GM19043 (cell line): ENCODE results near the gene CERS6.
A peak's percentile ranks its signal among the peaks of the same experiment; 100 is the strongest.

Source experiments
- ATAC-seq: cut with Tn5 transposase; IDR thresholded peaks from one replicate; pipeline ENCODE4 v1.9.1; 2021; ENCODE audit warnings: low read depth; ENCODE audit not compliant: unreplicated experiment

The CERS6 gene

DNA sequence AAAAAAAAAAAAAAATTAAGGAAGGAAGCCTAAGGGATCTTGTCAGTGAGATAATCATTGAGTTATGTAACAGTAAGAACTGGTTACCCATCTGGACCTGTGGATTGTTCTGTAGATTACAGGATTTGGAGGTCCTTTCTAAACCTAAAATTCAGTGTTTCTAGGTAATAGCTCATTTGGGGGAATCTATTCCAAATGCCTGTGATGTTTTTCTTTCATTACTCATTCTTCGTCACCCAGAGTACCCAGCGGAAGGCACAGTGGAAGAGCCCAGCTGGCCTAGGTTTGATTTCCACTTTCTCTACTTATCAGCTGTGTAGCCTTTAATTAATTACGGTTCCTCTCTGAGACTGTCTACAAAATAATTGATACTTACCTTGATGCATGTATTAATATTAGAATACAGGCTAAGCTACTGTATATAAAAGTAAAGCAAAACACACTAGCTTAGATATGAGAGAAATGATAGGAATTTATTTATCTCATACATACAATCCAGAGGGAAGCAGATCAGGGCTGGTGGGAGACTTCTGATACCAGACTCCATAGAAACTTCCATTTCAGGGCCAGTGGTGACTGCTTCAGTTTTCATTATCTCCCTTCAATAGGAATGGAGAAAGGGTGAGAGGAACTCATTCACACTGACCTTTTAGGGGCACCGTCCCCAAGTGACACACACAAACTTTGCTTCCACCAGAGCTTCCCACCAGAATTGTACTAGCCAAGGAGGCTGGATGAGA is 230.6 kb downstream of the CERS6 start:
- no peak for ATAC-seq

DNA sequence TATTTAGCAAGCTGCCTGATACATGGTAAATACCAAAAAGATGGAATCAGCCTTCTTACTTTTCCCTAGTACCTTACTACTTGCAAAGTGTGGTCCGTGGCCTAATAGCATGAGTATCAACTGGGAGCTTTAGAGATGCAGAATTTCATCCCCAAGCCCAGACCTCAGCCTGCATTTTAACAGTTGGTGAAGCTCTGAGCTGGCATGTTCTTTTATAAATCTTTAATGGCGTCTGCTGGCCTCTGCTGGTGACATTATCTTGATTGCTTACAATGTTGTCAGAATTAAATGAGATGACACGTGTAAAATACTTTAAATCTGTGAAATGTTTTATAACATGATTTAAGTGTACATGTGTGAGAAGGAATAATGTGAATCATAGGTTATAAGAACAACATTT is 231.2 kb downstream of the CERS6 start:
- ATAC-seq, result no peak

DNA sequence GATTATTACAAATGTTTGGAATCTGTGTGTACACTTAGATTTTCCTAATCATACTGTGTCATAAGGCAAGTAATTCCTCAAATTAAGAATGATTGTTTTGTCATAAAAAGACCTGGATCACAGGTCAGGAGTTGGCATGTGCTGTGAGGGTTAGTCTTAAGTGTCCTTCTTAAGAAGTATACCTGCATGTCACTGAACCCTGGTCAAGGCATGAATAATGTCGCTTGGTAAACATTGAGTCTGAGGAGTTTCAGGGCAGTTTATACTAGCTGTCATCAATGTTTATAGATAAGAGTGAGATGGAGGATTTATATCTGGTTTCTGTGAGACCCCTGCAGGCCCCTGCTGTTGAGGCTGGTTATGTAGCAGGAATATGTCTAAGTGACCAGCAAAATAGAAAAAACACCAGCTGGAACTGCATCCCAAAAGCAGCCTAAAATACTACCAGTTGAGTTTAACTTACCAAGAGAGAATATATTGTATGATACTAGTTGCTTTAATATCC is 234.4 kb downstream of the CERS6 start:
- no peak for ATAC-seq

DNA sequence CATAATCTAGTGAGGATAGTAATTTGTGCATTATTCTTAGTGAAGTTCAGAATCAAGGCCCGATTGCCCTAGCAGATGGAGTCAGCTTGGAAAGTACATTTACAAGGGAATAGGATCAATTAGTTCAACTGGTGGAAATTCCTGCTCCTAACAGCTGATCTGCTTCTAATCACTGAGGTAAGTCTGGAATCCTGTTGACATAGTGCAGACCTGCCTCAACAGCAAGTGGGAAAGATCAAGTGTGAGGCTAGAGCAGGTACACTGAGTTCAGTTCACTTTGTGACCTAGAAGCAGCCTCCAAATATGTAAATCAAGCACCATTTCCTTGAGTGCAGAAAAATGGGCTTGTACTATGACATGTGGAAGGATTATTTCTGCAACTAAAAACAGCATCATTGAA is 235.1 kb downstream of the CERS6 start:
- ATAC-seq, result no peak

GRCh38 chr2:168692132-168692744 is 236.2 kb downstream of the CERS6 start:
- no peak for ATAC-seq

DNA sequence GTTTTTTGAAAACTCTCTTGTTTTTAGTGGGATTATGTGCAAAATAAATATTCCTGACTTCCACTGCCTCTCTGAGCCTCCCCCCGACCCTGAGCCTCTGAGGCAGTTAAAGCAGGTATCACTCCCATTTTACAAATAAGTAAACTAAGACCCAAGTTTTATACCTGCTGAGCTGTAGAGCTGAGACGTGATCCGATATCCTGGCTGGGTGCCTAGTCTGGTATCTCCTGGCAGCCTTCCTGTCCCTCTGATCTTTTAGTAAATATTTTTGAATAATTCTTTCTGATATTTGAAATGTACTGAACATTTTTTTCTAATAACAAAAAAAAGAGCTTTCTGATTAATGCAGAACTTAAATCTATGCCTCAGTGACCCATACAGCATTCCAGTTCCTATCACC is 238.1 kb downstream of the CERS6 start:
- no peak for ATAC-seq

DNA sequence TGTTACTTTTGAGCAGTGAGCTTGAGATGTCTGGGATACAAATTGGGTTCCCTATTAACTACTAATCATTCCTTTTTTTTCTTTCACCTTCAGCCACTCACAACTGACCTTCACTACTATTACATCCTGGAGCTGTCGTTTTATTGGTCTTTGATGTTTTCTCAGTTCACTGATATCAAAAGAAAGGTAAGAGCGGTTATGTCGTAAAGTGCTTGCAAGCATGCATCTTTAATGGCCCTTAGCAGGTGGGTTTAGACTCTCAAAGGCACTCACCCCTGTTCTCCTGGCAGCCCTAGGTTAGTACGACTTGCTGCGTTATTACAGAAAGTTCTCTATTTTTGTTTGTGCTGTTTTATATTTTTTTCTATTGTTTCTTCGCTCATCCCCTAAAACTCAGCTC is 238.8 kb downstream of the CERS6 start:
- ATAC-seq, result no peak

DNA sequence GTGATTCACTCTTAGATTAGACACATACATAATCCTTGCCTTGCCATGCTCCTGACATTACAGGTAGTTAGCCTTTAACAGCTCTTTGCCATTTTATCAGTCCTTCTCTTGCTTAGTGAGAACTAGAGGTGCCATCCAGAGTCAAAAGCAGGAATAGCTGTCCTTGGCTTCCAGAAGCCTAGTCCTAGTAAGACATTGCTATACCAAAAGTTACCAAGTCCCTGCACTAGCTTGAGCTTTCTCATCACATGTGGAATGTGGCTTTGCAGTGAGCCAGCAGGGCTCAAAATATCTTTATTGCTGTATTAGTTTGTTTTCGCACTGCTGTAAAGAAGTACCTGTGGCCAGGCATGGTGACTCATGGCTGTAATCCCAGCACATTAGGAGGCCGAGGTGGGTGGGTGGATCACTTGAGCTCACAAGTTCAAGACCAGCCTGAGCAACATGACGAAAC is 241.6 kb downstream of the CERS6 start:
- no peak for ATAC-seq

- ATAC-seq, result no peak
Observed at GRCh38 chr2:168698969-168699368, 242.9 kb downstream of the CERS6 start.

- no peak for ATAC-seq
Observed at GRCh38 chr2:168699844-168700417, 243.9 kb downstream of the CERS6 start.

DNA sequence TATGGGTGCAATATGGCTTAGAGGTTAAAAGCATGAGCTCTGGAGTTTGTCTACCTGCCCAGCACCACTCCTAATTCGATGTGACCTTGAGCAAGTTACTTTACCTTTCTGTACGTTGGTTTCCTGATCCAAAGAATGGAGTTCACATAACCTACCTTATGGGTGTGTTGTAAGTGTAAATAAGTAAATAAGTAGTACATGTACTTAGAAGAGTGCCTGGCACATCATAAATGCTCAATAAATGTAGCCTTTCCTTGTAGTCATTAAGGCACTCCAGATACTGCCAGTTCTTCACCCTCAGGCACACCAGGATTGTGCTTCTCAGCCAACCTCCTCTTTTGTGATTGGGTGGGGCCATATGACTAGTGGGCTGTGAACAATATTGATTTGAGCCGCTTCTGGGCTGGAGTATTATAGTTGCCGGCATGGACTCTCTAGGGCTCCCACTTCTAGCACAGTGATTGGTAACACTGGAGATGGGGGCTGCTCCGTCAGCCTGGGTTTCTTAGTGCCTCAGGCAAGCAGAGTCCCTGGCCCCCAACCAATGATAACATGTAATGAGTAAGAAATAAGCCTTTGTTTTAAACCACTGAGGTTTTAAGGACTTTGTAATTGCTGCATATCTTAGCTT is 244.7 kb downstream of the CERS6 start:
- no peak for ATAC-seq

DNA sequence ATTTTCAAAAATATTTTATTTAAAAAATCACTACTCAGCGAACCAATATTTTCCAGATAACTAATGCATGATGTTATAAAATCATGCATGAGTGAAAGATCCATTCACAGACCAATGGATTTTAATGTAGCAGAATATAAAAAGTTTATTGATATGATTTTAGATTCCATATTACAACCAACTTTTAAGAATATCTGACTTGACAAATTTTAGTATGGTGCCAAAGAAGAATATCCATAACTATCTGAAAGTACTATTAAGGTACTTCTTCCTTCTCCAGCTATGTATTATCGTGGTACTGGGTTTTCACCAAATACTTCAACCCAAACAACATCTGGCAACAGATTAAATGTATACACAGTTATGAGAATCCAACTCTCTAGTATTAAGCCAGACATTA is 246.5 kb downstream of the CERS6 start:
- ATAC-seq, result no peak

DNA sequence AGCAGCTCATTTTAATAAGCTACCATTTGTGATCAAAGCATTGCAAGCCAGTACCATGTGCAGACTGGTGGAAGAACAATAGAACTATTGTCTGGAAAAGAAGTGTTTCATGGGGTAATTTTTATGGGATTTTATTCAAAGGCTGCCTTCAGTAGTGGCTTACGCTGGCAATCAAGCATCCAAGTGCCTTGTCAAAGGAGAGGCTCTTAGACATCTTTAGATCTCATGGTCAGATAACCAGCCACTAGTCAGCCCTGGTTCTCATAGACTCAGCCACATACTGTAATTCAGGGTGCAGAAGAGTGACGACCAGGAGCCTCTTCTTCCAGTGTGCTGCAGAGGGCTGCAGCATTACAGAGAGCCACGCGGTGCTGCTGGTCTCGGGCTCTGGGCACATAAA is 247.9 kb downstream of the CERS6 start:
- no peak for ATAC-seq

DNA sequence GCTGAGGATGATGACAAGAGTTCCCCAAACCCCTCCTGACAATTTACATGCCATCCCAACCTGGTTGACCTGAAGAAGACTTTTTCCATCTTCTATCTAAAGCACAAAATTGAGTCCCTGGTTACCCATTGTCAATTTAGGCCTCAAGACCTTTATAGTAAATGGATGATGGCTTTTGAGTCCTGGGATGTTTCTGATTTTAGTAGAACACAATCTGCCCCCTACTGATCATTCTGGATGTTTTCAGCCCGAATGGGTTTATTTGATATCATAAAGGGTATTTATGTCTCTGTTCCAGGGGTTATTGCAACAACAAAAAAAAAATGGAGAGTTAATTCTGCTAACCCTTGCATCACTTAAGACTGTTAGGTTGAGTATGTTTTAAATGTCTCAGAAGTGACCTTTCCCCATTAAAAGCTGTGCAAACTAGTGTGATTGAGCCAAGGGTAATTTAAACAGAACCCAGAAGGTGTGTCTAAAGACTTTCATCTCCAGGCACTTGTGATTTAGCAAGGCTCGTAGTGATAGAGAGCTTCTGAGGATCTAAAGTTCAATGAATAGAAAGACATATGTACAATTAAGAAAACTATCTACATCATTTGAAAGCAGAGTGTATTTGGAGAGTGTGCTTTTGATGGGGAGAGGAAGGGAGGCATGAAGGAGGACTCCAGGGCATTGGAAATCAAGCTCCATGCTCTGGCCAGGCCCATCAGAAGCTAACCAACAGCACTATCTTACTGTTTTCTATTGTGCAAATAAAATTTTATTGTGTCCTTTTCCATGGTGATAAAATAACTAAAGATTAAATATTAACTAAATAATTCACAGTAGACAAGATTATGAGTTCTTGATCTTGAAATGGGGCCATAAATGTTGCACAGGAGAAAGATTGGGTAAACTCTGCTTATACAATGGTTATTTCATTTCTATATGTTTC is 249.7 kb downstream of the CERS6 start:
- ATAC-seq, result no peak

- no peak for ATAC-seq
Observed at GRCh38 chr2:168706806-168707205, 250.7 kb downstream of the CERS6 start.

- no peak for ATAC-seq
Observed at GRCh38 chr2:168708080-168708479, 252.0 kb downstream of the CERS6 start.

DNA sequence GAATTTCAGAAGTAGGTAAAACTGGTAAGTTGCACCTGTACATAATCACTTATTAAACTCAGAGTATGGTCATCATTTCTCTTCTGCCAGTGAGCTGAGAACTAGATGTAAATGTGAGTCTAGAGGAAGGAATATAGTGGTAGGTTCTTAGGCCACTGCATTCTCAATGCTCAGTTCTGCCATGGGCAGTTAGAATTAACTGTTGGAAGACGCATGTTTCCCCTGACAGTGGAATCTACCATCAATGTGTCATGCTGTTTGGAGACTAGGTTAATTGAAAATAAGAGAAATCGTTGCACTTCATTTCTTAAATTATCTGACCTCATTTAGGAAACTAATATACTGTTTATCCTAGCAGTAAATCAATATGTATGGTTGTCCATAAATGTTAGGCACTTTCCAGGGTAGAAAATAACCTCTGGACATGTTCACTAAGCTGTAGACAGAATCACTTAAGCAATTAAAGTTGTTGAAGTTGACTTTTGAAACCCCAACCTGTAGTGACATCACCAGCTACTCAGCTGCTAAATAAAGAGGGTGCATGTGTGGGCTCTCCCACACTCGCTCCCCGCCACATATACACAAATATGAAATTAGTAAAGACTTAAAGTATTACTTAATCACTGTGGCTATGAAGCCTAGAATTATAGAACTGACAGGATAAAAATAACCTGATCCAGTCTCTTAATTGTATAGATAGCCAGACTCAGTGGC is 254.8 kb downstream of the CERS6 start:
- no peak for ATAC-seq

DNA sequence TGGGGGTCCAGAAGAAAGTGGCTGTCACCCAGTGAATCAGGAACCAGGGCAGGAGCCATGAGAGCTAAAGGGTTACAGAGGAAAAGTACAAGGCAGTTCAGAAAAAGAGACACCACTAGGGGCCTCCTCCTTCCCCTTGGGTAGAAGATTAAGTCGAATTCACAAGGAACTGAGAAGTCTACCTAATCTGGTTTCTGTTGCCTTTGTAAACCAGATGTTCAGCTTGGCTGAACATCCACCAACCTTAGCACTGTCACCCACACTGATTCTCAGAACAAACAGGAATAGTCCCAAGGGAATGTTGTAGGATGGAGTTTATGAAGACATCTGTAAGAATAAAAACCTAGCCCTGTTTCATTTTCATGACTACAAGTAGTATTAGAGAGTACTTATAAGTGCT is 256.0 kb downstream of the CERS6 start:
- peak; percentile 96 for ATAC-seq

GRCh38 chr2:168713325-168713724 is 257.3 kb downstream of the CERS6 start:
- no peak for ATAC-seq

DNA sequence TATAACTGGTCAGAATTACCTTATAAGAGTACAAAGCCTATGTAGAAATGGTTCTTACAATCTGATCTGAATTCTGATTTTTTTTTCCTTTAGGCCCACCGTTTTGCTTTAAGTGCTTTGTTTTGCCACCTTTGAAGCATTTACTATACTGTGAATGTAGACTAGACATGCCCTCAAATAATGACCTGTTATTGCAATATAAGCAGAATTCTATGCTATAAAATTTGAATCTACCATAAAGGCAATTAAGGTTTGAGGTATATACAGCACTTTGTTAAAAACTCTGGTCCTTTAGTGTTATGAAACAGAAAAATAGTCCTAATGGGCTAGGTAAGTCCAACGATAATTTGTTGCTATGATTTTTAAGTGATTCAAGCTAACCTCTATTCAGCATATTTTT is 259.8 kb downstream of the CERS6 start:
- ATAC-seq, result no peak
